ENCODE measurements around the gene GALNTL6.

- no peak for TF ChIP-seq GABPA (IDR thresholded peaks at IDR 0.05; ENCODE audit: low read depth)
- TF ChIP-seq, protein P1, sequence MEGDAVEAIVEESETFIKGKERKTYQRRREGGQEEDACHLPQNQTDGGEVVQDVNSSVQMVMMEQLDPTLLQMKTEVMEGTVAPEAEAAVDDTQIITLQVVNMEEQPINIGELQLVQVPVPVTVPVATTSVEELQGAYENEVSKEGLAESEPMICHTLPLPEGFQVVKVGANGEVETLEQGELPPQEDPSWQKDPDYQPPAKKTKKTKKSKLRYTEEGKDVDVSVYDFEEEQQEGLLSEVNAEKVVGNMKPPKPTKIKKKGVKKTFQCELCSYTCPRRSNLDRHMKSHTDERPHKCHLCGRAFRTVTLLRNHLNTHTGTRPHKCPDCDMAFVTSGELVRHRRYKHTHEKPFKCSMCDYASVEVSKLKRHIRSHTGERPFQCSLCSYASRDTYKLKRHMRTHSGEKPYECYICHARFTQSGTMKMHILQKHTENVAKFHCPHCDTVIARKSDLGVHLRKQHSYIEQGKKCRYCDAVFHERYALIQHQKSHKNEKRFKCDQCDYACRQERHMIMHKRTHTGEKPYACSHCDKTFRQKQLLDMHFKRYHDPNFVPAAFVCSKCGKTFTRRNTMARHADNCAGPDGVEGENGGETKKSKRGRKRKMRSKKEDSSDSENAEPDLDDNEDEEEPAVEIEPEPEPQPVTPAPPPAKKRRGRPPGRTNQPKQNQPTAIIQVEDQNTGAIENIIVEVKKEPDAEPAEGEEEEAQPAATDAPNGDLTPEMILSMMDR (IDR thresholded peaks at IDR 0.05; ENCODE audit: insufficient read depth, low read length), result no peak
Measured at GRCh38 chr4:172895699-172896098, 1082.5 kb downstream of the GALNTL6 start.

Data from HL-60 (cell line).